NCI-H1436 treated with DMSO at 0.1 percent for 48 hours (cell line): ENCODE results near the gene CSN2.
"Not testable (repeated sequence)": the region's sequence is repeated elsewhere in the genome, so short reads cannot be mapped to it uniquely, and the experiment has no call there.

Experiments
- DNase-seq: peaks from one replicate; lab custom pipeline; 2025; lab: John Stamatoyannopoulos, UW

CSN2 gene, protein sequence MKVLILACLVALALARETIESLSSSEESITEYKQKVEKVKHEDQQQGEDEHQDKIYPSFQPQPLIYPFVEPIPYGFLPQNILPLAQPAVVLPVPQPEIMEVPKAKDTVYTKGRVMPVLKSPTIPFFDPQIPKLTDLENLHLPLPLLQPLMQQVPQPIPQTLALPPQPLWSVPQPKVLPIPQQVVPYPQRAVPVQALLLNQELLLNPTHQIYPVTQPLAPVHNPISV

DNA sequence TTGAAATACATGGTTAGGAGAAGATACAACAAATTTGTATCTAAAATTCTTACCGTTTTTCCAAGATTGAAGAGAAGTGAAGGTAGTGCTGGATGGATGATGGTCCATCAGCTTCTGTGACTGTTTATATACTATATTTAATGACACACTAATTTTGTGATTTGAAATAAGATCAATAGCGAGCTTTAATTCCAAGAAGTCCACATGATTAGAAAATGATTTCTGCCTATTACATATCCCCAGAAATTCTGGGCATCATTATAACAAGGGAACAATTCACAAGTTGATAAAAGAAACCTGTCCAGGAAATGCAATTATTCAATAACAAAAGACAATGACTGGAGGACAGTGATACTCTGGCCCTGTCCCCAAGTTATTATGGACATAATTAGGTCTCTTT, at the start of gene CSN2:
Gene CSN2 (minus strand): TSS at position 101 of the 400 bp plus-strand sequence. CDS start 4,733 bp downstream, outside the sequence.
- no peak for DNase-seq

DNA sequence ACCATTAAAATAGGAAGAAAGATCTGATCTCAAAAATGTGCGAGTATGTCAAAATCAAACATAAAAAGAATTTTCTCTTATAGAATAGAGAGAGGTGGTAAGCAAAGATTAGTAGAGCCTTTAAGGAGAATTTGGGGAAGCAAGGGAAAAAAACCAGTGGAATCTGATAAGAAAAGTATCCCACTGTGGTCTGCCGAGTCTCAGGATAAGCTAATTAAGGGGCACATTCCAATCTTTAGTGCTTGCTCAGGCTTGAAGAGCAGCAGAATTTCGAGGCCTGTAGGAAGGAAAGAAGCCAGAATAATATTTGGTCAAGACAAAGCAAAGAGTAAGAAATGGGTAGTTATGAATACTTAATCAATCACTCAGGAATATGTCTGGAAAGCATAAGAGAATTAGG, 43.2 kb upstream of the CSN2 start:
- no peak for DNase-seq

DNA sequence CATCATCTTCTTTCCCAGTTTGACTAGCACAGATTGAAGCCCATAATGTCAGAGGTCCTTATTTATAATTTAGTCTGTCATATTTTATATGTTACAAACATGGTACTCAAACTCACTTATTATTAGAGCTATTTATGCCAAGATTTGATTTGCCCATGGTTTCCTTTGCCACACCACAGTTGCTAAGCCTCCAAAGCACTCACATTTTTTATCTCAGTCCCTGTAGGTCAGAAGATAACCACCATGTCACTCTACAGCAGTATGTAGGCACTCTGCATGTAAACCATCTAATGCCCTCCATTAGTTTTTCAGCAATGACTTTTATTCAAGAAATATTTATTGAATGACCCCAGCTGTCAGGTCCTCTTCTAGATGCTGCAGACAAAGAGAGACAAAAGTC, 37.0 kb upstream of the CSN2 start:
- DNase-seq, result no peak

DNA sequence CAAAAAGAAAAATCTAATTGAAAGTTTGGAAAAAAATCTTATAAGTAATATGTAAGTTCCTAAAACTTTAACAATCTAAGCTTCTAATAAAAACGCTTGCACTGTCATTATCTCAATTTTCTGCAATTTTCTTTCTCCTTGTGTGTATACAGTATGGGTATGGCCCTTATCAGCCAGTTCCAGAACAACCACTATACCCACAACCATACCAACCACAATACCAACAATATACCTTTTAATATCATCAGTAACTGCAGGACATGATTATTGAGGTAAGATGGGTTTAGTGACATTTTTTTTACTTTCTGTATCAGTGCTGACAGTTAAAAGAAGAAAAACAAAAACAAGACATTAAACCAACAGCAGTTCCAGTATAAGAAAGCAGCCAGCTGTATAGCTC, 35.2 kb upstream of the CSN2 start:
- DNase-seq, result no peak

DNA sequence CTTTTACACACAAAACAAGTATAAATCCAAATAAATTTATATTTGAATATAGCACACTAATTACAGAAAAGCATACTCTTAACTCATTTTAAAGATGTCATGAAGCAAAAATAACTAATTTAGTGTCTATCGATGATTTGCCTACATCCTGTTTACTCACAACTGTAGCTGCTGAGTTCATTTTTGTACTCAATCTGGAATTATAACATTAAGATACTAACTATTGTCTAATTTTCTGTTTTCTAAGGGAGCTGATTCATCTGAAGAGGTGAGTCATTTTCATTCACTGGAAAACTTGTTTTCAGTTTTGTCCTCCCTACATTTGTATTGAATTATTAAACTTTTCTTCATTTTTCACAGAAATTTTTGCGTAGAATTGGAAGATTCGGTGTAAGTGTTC, 33.9 kb upstream of the CSN2 start:
- DNase-seq, result no peak

DNA sequence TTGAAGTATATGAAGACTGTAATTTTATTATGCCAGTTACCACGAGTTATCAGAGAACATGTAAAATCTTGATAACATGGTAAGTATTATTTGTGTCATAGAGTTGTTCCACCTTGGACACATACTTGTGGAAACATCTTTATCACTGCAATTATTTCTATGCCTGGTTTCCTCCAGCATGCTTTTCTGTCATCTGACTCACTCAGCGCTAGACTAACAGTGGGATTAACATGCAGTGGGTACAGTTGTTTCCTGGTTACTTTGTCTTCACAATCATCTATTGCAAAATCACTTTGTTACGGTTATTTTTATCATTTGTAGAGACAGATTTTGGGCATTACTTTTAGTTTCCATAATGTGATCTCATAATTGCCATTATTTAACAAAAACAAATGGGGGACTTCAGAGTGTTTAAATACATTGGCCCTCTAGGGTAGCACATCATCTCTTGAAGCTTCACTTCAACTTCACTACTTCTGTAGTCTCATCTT, 30.0 kb upstream of the CSN2 start, which contains the start of gene STATH:
Gene STATH (plus strand): TSS at position 441 of the 491 bp plus-strand sequence. CDS start 2,472 bp downstream, outside the sequence.
- no peak for DNase-seq

DNA sequence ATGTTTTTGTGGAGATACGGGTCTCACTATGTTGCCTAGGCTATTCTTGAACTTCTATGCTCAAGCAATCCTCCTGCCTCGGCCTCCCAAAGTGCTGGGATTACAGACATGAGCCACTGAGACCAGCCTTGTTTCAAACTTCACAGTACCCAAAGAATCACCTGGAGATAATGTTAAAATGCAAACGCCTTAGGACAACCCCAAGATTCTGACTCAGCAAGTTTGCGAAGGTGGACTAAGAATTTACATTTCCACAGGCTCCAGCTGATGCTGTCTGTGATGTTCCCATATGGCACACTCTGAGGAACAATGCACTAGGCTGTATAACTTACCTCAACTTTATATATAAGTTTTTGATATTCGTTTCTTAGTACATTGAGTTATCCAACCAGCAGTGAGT, 29.3 kb upstream of the CSN2 start:
- DNase-seq, result no peak

DNA sequence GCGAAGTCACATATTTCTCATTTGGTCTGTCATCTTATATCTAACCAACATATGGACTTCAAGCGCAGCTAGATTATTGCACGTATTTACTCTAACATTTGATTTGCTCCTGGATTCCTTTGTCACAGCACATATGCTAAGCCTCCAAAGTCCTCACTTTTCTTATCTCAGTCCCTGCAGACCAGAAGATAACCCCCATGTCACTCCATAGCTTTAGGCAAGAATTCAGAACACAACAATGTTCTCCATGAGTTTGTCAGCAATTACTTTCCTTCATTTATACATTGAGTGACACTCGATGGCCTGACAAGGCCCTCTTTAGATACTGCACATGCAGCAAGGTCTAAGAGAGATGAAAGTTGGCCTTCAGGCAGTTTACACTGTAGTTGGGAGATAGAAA, 25.5 kb upstream of the CSN2 start:
- DNase-seq, result no peak

DNA sequence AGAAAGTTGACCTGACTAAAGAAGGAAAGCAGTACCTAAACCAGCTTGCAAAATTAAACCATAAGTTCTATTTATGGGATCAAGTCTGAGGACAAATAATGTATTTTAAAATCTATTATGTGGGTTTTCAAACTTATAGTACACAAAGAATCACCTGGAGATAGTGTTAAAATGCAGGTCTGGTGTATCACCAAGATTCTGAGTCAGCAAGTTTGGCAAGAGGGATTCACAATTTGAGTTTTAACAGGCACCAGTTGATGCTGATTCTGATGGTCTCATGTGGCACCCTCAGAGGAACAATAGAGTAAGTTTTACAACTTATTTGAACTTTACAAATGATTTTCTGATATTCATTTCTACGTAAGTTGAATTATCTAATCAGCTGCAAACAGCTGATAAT, 21.1 kb upstream of the CSN2 start:
- DNase-seq, result no peak

DNA sequence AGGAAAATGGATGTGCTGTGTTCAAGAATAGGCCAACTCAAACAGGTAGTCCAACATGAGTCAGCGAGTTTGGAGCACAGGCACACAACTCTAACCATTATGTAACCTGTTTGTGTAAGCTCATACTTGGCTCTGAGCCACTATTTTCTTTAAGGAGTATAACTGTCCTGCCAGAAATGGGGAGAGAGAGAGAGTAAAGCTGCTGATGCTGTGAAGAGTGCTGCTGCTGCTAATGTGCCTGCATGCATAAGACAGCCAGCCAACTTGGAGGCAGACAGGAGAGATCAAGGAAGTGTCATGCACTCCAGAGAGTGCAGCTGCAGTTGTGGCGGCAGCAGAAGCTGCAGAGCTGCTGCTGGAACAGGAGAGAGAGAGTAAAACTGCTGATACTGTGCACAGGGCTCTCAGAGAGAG, 18.5 kb upstream of the CSN2 start:
- DNase-seq, result peak; percentile 68

DNA sequence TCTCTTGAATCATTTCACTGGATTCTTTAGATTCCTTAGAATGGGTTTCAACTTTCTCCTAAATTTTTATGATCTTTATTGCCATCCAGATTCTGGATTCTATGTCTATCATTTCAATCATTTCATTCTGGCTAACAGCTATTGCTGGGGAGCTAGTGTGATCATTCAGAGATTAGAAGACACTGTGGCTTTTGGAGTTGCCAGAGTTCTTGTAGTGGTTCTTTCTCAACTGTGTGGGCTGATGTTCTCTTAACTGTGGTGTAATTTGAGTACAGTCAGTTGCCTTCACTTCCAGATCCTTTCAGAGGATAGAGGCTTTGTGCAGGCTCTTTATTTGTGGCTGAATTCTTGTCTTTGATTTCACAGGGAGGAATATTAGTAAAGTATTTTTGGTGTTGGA, 12.1 kb upstream of the CSN2 start:
- DNase-seq, result no peak

DNA sequence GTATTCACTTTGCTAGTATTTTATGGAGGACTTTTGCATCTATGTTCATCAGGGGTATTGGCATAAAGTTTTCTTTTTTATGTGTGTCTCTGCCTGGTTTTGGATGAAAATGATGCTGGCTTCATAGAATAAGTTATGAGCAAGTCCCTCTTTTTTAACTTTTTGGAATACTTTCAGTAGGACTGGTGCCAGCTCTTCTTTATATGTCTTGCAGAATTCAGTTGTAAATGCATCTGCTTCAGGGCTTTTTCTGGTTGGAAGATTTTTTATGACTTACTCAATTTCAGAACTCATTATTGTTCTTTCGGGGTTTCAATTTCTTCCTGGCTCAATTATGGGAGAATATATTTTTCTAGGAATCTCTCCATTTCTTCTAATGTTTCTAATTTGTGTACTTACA, 9.1 kb upstream of the CSN2 start:
- no peak for DNase-seq

DNA sequence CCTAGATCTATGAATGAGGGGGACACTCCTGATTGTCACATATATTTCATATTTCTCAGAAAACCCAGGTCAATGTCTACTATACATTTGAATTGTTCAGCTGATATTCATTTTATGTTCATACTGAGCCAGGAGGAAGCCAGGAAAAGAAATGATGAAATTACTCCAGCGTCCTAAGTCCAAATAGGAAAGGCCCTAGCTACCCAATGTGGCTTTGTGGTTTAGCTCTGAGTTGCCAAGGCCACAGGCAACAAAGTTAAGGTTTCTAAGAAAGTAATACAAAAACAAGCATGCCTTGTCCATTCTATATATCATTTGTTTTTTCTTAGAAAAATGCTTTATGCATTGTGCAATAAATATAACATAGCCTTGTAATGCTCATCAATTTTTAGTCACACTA, 4.5 kb upstream of the CSN2 start:
- no peak for DNase-seq

DNA sequence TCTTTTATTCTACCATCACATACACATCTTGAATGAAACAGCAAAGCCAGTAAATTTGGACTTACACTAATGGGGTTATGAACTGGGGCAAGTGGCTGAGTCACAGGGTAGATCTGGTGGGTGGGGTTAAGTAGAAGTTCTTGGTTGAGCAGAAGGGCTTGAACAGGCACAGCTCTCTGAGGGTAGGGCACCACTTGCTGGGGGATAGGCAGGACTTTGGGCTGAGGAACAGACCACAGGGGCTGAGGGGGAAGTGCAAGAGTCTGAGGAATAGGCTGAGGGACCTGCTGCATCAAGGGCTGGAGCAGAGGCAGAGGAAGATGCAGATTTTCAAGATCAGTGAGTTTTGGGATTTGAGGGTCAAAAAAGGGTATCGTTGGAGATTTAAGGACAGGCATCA, 8.3 kb downstream of the CSN2 start:
- DNase-seq, result no peak

DNA sequence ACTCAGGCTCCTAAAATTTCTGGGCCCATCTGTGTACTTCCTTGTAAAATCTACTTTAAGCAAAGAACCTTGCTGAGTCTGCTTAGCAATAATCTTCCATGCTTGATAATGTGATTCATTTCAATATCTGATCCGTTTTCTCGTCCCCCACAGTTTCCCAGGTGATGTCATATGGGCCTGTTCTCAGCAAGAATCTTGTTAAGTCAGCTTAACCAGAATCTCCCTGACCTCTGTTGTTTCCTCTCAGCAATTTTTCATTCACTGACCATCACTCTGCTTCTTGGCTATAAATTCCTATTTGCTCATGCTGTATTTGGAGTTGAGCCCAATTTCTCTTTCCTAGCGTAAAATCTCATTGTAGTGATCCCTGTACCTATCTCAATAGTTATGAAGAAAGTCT, 13.9 kb downstream of the CSN2 start:
- no peak for DNase-seq

DNA sequence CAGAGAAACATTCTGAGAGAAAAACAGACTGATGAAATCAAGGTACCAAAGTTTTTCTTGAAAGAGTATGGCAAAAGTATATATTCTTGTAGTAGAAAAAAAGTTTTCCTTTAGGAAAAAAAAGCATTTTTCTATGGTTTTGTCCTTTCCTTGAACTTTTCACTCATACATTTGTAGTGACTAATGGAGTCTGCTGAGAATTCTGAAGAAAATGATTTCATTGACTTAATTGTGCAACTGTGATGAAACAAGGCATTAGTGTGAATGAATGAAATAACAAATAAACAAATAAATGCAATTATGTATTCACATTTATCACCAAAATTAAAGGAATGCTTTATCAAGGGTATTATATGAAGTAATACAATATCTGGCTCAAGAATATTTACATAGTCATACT, 29.0 kb downstream of the CSN2 start:
- no peak for DNase-seq

DNA sequence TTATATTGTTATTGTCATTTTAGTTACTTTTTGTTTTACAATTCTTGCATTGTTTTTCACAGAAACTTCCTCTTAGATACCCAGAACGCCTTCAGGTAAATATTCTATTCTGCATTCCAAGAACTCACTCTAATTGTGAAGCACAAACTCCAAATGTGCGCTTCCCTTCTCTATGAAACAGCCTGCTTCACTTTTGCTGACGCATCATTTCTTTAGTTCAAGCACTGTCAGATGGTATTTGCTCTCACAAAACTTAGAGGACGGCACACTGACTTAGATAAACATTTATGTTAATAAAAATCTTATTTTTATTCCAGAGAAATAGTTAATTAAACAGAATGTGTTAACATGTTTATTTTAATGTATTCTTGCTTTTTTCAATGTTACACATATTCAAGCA, 31.4 kb downstream of the CSN2 start:
- DNase-seq, result no peak

DNA sequence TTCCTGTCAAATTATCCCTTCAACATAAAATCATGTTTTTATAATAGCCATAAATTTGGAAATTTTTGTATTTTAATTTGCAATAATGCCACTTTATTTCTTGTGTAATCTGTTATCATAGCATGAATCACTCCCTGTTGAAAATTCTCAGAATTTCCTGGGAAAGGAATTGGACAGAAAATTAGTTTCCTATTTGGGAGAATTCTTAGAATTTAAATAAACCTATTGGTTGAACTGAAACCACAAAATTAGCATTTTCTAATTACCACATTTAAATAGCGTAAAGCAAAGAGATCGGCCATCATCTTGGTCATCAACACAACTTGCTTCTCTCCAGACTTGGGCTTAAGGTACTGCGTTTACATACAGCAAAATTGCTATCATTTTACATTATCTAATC, 34.8 kb downstream of the CSN2 start, which contains the start of gene CSN1S1:
Gene CSN1S1 (plus strand): TSS at position 301 of the 400 bp plus-strand sequence. CDS start 1,488 bp downstream, outside the sequence.
- no peak for DNase-seq

DNA sequence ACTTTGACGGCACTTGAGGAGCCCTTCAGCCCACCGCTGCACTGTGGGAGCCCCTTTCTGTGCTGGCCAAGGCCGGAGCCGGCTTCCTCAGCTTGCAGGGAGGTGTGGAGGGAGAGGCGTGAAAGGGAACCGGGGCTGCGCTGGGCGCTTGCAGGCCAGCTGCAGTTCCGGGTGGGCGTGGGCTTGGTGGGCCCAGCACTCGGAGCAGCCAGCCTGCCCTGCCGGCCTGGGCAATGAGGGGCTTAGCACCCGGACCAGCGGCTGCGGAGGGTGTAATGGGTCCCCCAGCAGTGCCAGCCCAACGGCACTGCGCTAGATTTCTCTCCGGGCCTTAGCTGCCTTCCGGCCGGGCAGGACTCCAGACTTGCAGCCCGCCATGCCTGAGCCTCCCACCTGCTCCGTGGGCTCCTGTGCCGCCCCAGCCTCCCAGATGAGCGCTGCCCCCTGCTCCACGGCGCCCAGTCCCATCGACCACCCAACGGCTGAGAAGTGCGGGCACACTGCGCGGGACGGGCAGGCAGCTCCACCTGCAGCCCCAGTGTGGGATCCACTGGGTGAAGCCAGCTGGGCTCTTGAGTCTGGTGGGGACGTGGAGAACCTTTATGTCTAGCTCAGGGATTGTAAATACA, 41.6 kb downstream of the CSN2 start:
- DNase-seq, result not testable (repeated sequence)

DNA sequence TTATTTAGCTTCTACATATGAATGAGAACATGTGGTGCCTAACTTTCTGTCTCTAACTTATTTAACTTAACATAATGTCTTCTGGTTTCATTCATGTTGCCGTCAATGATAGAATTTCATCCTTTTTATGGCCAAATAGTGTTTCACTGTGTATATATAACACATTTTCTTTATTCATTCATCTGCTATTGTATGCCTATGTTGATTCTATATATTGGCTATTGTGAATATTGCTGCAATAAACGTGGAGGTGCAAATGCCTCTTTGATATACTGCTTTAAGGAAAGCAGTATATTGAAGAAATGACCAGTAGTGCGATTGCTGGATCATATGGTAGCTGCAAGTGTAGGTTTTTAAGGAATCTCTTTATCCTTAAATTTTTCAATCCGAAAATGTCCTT, 44.7 kb downstream of the CSN2 start:
- DNase-seq, result no peak

DNA sequence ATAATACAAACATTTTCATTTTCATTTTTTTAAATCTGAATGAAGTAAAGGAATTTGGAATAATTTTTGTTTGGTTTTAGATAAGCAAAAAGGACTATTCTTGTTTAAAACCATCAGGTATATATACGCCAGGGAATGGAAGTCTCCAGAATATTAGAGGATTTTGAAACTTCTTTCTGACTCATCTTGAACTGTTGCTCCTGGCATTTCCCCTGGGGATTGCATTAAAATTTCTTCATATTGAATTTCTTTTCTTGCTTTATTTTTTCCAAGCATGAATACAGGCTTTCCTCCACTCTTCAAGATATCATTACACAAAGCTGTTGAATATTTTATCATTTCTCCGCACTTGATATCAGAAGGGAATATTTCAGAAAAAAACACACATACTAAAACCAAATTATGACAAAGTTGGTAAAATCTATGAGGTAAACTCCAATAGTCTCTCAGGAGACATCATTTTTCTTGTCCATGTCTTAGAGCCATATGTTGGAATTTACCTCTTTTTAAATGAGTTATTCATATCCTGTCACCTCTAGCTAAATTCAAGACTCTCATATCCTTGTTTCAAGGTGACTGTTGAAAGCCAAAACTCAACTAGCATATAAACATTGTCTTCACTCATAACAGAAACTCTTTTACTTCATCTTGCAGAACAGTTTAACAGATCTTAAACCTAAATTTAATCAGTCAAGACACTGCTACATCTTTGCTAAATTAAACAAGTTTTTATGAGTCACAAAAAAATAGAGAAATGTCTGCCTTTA, 55.3 kb downstream of the CSN2 start:
- DNase-seq, result no peak

DNA sequence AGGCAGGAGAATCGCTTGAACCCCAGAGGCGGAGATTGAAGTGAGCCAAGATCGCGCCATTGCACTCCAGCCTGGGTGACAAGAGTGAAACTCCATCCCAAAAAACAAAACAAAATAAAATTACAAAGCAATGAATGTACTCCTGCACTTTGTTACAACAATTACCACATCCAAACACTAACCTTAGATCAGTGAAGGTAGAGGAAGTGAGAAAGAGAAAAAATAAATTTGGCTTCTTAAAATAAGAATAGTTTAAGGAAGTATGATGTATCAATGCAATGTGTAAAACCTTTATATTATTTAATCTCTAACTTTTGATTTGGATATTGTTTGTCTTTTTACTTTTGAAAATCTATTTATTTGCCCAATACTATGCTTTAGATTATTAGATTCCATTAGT, 56.3 kb downstream of the CSN2 start:
- DNase-seq, result no peak

DNA sequence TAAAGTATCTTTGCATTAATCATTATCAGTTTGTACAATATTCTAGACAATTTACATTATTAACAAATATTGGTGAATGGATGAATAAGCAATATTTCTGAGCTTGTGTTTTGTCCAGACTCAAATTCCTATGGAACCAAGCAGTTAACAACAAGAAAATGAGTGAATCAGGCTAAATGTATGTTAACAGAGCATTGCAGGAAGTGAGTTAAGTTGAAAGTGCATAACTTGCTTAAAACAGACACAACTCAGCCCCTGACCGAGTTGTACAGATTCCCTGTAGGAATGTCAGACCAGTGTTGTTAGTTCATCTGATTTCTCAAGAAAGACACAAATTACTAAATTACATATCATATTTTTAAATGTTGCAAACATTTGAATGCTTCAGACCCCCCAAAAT, 58.4 kb downstream of the CSN2 start:
- DNase-seq, result no peak
